GM12878 (cell line): ENCODE data around the gene COL28A1. TPM values are rescaled to one million over a fixed set of nuclear protein-coding genes. Genes with fewer than 3 reads are reported as not detected.
"Not testable (repeated sequence)": the region's sequence is repeated elsewhere in the genome, so short reads cannot be mapped to it uniquely, and the experiment has no call there.

Experiments used
- ATAC-seq: fragments of 200-7000 bp; cut with Tn5 transposase; 3 replicates; pipeline ENCODE4 v1.9.1; 2020; ENCODE audit warnings: mild to moderate bottlenecking, moderate library complexity
- BruUV-seq: library from RNA; stranded (reverse); fragments of 400-500 nt; replicated peaks from 2 replicates; lab custom pipeline; 2021; lab: Mats Ljungman, UMichigan
- CTCF ChIA-PET: fragments of 300-600 bp; sonication (Branson Sonifier 250); formaldehyde crosslinking; extraction: SDS; loops from one replicate; lab custom pipeline; 2021; ENCODE audit warnings: inconsistent platforms; lab: Yijun Ruan, JAX
- POLR2A ChIA-PET: fragments of 350-600 bp; formaldehyde crosslinking; extraction: SDS; loops from one replicate; lab custom pipeline; 2021; ENCODE audit warnings: inconsistent platforms; lab: Charles Lee
- RAD21 ChIA-PET: fragments of 300-600 bp; sonication (Branson Sonifier 250); formaldehyde crosslinking; loops from one replicate; lab custom pipeline; 2023; ENCODE audit warnings: antibody characterized with exemption; ENCODE audit not compliant: unreplicated experiment; lab: Charles Lee
- SMC1A ChIA-PET: fragments of 300-600 bp; sonication (Branson Sonifier 250); formaldehyde crosslinking; loops from one replicate; lab custom pipeline; 2023; ENCODE audit not compliant: unreplicated experiment, uncharacterized antibody; lab: Charles Lee
- DNase-seq: peaks from one replicate; pipeline ENCODE4 v3.0.0-alpha.2; 2011; ENCODE audit warnings: low read depth, low spot score
- FAIRE-seq: peaks from 3 replicates; lab custom pipeline; 2011; peaks lifted over from hg19 to GRCh38; lab: Jason Lieb, UNC
- H2AFZ ChIP-seq: 2 replicates; pipeline ENCODE4 v1.6.0; 2011; ENCODE audit warnings: low read depth, low read length, control low read depth; ENCODE audit not compliant: control insufficient read depth
- H3K27ac ChIP-seq: 2 replicates; pipeline ENCODE4 v1.5.1; 2011; ENCODE audit warnings: control low read depth; ENCODE audit not compliant: control insufficient read depth, insufficient read depth
- H3K27me3 ChIP-seq, 2 experiments: replicated peaks in 1 of 2; 2 replicates each; pipeline versions ENCODE4 v1.6.0 to v1.6.1; 2011; ENCODE audit warnings: low read length in 1 of 2; ENCODE audit not compliant: control insufficient read depth in 2 of 2, insufficient read depth in 2 of 2
- H3K36me3 ChIP-seq, 2 experiments: 2 replicates each; pipeline ENCODE4 v1.5.1; 2011; ENCODE audit warnings: low read length in 1 of 2; ENCODE audit not compliant: control insufficient read depth in 2 of 2, insufficient read depth in 2 of 2
- H3K4me1 ChIP-seq: 2 replicates; pipeline ENCODE4 v1.6.1; 2011; ENCODE audit warnings: mild to moderate bottlenecking, low read length, moderate library complexity, mixed read lengths; ENCODE audit not compliant: control insufficient read depth, insufficient read depth
- H3K4me2 ChIP-seq: 2 replicates; pipeline ENCODE4 v1.6.0; 2011; ENCODE audit warnings: control low read depth; ENCODE audit not compliant: control insufficient read depth, insufficient read depth
- H3K4me3 ChIP-seq: fragments of 200-600 bp; sonication (generic); 2 replicates; pipeline ENCODE4 v1.5.1; 2016
- H3K79me2 ChIP-seq: 2 replicates; pipeline ENCODE4 v1.6.0; 2011; ENCODE audit warnings: low read length; ENCODE audit not compliant: control insufficient read depth, insufficient read depth
- H3K9ac ChIP-seq: 2 replicates; pipeline ENCODE4 v1.8.0; 2011; ENCODE audit warnings: low read length, control low read depth, mixed read lengths; ENCODE audit not compliant: control insufficient read depth, insufficient read depth
- H3K9me3 ChIP-seq: replicated peaks from 3 replicates; pipeline ENCODE4 v1.5.1; 2011; ENCODE audit warnings: mild to moderate bottlenecking, low read length; ENCODE audit not compliant: control insufficient read depth, insufficient read depth
- H4K20me1 ChIP-seq: 2 replicates; pipeline ENCODE4 v1.6.0; 2011; ENCODE audit not compliant: control insufficient read depth, insufficient read depth
- ATF7 ChIP-seq: fragments of 450-650 bp; IDR thresholded peaks from 2 replicates; pipeline ENCODE4 v1.6.1; 2016; ENCODE audit warnings: low read depth, mild to moderate bottlenecking
- BMI1 ChIP-seq: fragments of 450-650 bp; IDR thresholded peaks from 2 replicates; pipeline ENCODE4 v1.6.1; 2016; ENCODE audit warnings: mild to moderate bottlenecking, moderate library complexity, borderline replicate concordance
- DPF2 ChIP-seq: fragments of 450-650 bp; IDR thresholded peaks from 2 replicates; pipeline ENCODE4 v1.6.1; 2017; ENCODE audit warnings: mild to moderate bottlenecking
- SUPT20H ChIP-seq: IDR thresholded peaks from 2 replicates; pipeline ENCODE4 v1.6.1; 2011; ENCODE audit warnings: low read depth, mild to moderate bottlenecking, low read length, moderate library complexity, borderline replicate concordance; ENCODE audit not compliant: control insufficient read depth
- ZBED1 ChIP-seq: IDR thresholded peaks from 2 replicates; pipeline ENCODE4 v1.6.1; 2016; ENCODE audit warnings: borderline replicate concordance
- WGBS: methylation state at CpG from one replicate; pipeline ENCODE4 v1.1.6; 2016; ENCODE audit warnings: low lambda C conversion rate; ENCODE audit not compliant: insufficient replicate concordance, insufficient coverage; ENCODE audit errors: missing lambda C conversion rate; 5-methylcytosine and 5-hydroxymethylcytosine counted together
- in situ Hi-C: fragments of 300-500 bp; cut with MboI; formaldehyde crosslinking; loops from 9 replicates; pipeline ENCODE4 v1.14.3; 2018; ENCODE audit warnings: mixed read lengths
- intact Hi-C: fragments of 100-400 bp; cut with micrococcal nuclease; formaldehyde crosslinking; loops from one replicate; pipeline ENCODE4 v1.14.2; 2022; ENCODE audit not compliant: unreplicated experiment
- polyA plus RNA-seq, 11 experiments: library from polyadenylated mRNA; depleted of rRNA in 4 of 11; unstranded in 6 of 11; stranded (reverse) in 5 of 11; fragments of >200 nt; fragmentation: Nextera tagmentation in 4 of 11; fragmentation: Illumina TruSeq in 1 of 11; extraction: Ambion mirVana in 4 of 11; extraction: Trizol in 1 of 11; gene quantifications; 1 replicate in 1 of 11; 2 replicates in 10 of 11; pipeline versions ENCODE4 v1.2.1 to v1.2.3, GENCODE V29; 2011 to 2016; ENCODE audit warnings: inconsistent platforms in 2 of 11, missing spikeins in 2 of 11, low read depth in 1 of 11
- total RNA-seq, 4 experiments: library from RNA; depleted of rRNA in 3 of 4; stranded (reverse); fragments of >200 nt in 3 of 4; fragmentation: Illumina TruSeq in 1 of 4; extraction: Trizol in 1 of 4; gene quantifications; 2 replicates each; pipeline versions ENCODE4 v1.2.1 to v1.2.3, GENCODE V29; 2013 to 2021
- TF ChIP-seq, protein P1 (sequence below): fragments of 450-650 bp; IDR thresholded peaks from 2 replicates; pipeline ENCODE4 v1.6.1; 2017; ENCODE audit warnings: low read depth, mild to moderate bottlenecking, moderate library complexity

COL28A1 gene
- total and polyA plus RNA-seq, 10 of the 15 experiments (the other 5 are each of a cell fraction or from before 2014, with no cell fraction given), result 0.05 to 0.22 TPM; not detected in 8

DNA sequence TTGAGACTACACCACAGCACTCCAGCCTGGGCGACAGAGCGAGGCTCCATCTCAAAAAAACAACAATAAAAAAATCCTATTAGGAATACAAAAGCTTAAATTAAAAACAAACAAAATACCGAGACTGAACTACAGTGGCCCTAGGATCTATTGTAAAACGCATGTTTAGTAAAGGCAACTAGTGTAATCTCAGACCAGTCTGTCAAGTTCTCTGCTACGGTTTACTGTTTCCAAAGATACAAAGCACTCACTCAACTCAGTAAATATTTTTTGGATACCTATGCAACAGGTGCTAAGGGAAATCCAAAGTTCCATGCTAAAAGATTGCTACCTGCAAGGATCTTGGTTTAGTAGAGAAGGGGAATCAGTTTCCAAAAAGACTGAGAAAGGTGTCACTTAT is 27.6 kb upstream of the COL28A1 start (continued):
- TF ChIP-seq, protein P1, sequence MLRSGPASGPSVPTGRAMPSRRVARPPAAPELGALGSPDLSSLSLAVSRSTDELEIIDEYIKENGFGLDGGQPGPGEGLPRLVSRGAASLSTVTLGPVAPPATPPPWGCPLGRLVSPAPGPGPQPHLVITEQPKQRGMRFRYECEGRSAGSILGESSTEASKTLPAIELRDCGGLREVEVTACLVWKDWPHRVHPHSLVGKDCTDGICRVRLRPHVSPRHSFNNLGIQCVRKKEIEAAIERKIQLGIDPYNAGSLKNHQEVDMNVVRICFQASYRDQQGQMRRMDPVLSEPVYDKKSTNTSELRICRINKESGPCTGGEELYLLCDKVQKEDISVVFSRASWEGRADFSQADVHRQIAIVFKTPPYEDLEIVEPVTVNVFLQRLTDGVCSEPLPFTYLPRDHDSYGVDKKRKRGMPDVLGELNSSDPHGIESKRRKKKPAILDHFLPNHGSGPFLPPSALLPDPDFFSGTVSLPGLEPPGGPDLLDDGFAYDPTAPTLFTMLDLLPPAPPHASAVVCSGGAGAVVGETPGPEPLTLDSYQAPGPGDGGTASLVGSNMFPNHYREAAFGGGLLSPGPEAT, result no peak

DNA sequence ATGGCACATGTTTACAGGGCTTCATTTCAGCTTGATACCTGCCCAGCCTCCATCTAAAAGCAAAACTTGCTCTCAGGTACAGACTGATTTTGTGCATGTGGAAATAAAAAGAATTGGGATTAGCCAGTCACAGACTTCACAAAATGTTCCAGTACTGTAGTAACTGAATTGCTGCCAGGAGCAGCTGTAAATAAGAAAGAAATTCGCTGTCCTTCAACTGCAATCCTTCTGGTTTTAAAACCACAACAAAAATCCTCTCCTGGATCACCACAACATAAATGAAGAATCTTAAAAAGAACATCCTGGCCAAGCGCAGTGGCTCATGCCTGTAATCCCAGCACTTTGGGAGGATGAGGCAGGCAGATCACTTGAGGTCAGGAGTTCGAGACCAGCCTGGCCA is 27.1 kb upstream of the COL28A1 start:
- no peak for FAIRE-seq

DNA sequence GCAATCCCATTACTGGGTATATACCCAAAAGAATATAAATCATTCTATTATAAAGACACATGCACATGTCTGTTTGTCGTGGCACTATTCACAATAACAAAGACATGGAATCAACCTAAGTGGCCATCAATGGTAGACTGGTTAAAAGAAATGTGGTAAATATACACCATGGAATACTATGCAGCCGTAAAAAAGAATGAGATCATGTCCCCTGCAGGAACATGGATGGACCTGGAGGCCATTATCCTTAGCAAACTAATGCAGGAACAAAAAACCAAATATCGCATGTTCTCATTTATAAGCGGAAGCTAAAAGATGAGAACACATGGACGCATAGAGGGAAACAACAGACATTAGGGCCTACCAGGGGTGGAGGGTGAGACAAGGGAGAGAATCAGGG is 25.9 kb upstream of the COL28A1 start:
- H3K9ac ChIP-seq, H4K20me1 ChIP-seq, H3K4me1 ChIP-seq, FAIRE-seq, POLR2A ChIA-PET, H2AFZ ChIP-seq, H3K36me3 ChIP-seq, ATAC-seq, RAD21 ChIA-PET, H3K4me3 ChIP-seq, H3K79me2 ChIP-seq, BruUV-seq, H3K4me2 ChIP-seq, H3K9me3 ChIP-seq, DNase-seq, in situ Hi-C loops, H3K27ac ChIP-seq, H3K27me3 ChIP-seq, intact Hi-C loops, CTCF ChIA-PET: not testable (repeated sequence)
- SMC1A ChIA-PET, result interaction anchor here (0.6 kb wide), 1 partner anchor 540 kb away, joined by 3 read pairs; no protein-coding TSS in a partner anchor
- 78% methylated on average over 5 of the region's 5 CpGs for WGBS

More for the DNA sequence above, 27.1 kb upstream of the COL28A1 start:
- intact Hi-C loops, result no loop called here
- in situ Hi-C loops, result no loop called here
- no peaks in the 10 kb centered on the region for H4K20me1 ChIP-seq
- DNase-seq, result no peak
- no peak overlapping the region for H3K9ac ChIP-seq
- H3K36me3 ChIP-seq, result no peaks in the 10 kb centered on the region
- ChIA-PET POLR2A (no interaction called here), RAD21 (no interaction called here), CTCF (no interaction called here), SMC1A (interaction anchor here (1.3 to 1.5 kb wide), 2 partner anchors 10 to 13 kb away, joined by 3 read pairs; no protein-coding TSS in a partner anchor)
- no peaks in the 10 kb centered on the region; the same call in 2 of the 3 replicates for H3K9me3 ChIP-seq
- ATAC-seq, result no peak
- no TSS peak for BruUV-seq
- H3K4me3 ChIP-seq, result no peak overlapping the region
- TF ChIP-seq ZBED1 (no peak), BMI1 (no peak), DPF2 (no peak), SUPT20H (no peak), ATF7 (no peak)
- WGBS, result 71% methylated on average over 3 of the region's 3 CpGs
- H3K4me2 ChIP-seq, result no peak overlapping the region
- H3K27me3 ChIP-seq, result no peaks in the 10 kb centered on the region
- H3K4me1 ChIP-seq, result 0 out of 2 replicates have a peak, but pooled peaks cover 3% of the 10 kb centered on the region
- H3K79me2 ChIP-seq, result peaks cover 10% of the 10 kb centered on the region
- no peak overlapping the region for H3K27ac ChIP-seq
- H2AFZ ChIP-seq, result no peak overlapping the region
